NCI-H2029 treated with DMSO at 0.1 percent for 48 hours (cell line): Measurements from ENCODE around the gene CD22.
"Not testable (repeated sequence)": the region's sequence is repeated elsewhere in the genome, so short reads cannot be mapped to it uniquely, and the experiment has no call there.

ENCODE experiments used
- DNase-seq: peaks from one replicate; lab custom pipeline; 2025; lab: John Stamatoyannopoulos, UW

CD22 gene

GRCh38 chr19:35359395-35359794, 30.4 kb downstream of the CD22 start:
- not testable (repeated sequence) for DNase-seq

DNA sequence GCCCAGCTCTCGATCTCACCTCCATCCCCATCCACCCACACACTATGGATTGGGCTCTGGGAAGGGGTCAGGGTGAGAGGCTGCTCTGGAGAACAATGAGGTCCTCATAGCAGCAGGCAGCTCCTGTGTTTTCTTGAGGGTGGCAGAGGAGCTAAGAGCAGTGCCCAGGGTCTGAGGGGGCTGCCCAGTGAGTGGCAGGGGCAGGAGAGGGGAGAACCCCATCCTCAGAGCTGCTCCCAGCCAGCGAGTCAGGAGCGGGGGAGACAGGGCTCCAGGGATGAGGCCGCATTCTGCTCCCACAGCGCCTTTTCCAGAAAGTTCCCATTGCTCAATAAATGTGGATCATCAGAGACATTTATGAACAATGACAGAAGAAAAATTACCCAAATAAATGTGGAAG, 31.1 kb downstream of the CD22 start:
- not testable (repeated sequence) for DNase-seq

DNA sequence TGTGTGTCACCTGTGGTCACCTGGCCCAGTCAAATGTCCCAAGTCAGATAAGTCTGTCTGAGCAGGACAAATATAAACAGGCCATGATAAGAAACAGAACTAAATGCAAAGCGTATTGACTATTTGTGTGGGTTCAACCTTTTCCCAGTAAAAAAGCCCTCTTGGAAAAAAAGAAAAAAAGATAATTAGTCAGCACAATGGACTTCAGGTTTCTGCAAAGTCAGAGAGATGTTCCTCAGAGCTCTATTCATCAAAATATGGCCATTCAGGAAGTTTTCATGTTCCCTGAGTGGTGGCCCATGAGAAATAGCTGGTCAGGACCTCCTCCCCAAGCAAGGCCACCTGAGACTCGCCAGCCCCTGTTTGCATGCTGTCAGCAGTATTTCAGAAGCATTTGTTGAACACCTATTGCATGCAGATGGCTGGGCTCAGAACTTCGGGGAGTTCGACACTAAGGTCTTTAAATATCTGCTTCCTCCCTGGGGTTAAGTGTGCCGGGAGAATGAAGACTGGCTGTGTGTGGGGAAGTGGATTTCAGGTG, 32.0 kb downstream of the CD22 start:
- DNase-seq: no peak

DNA sequence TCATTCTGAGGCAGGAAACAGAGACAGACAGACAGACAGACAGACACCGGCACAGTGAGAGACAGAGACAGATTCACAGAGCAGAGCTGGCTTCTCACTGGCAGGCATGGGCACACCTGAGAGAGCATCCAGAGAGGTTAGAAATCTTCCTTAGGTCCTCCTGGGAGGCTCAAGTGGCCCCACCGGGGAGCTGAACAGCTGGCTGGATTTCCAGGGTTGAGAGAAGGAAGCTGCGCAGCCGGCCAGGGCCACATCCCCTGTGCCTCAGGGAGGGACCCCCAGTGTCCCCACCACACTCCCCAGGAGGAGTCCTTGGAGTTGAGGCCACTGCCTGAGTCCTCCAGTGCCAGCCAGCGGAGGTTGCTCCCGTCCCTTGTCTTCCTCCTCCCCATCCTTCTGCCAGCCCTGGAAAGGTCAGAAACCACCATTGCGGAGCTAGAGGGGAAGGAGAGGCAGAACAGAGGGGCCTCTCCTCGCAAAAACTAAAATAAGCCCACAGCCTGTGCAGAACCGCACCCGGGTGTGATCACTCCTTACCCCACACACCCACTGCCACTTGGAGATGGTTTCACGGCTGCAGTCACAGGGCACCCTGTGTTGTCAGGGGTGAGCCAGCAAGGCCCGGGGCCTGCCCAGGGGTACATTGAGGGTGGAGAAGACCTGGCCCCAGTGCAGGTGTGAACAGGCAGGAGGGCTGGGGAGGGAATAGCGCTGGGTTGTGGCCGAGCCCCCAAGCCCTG, 33.4 kb downstream of the CD22 start:
- no peak for DNase-seq

DNA sequence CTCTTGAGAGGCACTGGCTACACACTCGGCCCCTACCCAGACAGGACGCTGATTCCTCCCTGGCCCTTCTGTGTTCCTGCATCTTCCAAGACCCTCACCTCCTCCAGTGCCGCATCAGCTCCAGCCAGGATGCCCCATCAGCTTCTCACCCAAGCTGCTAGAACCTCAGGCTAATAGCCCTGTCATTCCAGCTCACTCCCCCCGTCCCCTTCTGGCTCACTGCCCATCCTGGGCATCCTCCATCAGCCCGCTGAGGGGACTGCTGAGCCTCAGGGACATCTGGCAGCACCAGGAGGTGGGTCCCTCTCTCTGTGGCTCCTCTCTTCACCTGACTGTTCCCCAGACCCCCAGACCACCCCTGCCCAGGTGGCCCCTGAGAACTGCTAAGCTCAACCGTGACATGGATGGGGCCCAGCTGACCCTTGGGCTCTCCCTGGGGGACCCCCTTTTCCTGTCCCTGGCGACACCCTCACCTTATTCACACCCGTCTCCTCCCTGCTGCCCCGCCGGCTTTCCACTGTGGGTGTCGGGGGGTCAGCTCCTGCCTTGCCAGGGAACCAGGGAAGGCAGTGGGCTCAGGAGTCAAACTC, 34.1 kb downstream of the CD22 start:
- no peak for DNase-seq

GRCh38 chr19:35363711-35364425, 34.9 kb downstream of the CD22 start:
- DNase-seq: no peak

- no peak for DNase-seq
Observed at GRCh38 chr19:35365303-35365702, 36.3 kb downstream of the CD22 start.

- DNase-seq: no peak
Observed at GRCh38 chr19:35368378-35368777, 39.4 kb downstream of the CD22 start.

GRCh38 chr19:35369522-35369921, 40.5 kb downstream of the CD22 start:
- no peak for DNase-seq

GRCh38 chr19:35370722-35371121, 41.7 kb downstream of the CD22 start, which contains the start of gene GPR42:
Gene GPR42, plus strand, starts transcription at chr19:35371068. Its CDS starts 292 bp downstream, at chr19:35371360.
- no peak for DNase-seq

DNA sequence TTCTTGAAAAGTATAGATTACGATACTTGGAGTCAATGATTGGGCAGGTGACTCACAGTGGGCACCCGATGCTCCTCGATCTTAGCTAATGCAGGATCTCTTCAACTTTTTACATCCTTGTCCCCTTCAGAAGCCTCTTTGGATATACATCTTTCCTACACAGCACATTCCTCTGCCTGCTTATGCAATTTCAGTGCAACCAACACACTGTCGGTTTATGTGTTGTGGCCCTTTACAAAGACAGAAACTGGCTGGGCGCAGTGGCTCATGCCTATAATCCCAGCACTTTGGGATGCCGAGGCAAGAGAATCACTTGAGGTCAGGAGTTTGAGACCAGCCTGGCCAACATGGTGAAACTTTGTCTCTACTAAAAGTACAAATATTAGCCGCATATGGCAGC, 44.5 kb downstream of the CD22 start:
- no peak for DNase-seq

DNA sequence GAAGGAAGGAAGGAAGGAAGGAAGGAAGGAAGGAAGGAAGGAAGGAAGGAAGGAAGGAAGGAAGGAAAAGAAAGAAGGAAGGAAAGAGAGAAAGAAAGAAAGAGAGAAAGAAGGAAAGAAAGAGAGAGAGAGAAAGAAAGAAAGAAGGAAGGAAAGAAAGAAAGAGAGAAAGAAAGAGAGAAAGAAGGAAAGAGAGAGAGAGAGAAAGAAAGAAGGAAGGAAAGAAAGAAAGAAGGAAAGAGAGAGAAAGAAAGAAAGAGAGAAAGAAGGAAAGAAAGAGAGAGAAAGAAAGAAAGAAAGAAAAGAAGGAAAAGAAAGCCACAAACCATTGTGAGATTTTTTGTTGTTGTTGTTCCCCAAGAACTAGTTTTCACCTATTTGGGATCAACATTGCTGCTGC, 45.0 kb downstream of the CD22 start:
- not testable (repeated sequence) for DNase-seq

DNA sequence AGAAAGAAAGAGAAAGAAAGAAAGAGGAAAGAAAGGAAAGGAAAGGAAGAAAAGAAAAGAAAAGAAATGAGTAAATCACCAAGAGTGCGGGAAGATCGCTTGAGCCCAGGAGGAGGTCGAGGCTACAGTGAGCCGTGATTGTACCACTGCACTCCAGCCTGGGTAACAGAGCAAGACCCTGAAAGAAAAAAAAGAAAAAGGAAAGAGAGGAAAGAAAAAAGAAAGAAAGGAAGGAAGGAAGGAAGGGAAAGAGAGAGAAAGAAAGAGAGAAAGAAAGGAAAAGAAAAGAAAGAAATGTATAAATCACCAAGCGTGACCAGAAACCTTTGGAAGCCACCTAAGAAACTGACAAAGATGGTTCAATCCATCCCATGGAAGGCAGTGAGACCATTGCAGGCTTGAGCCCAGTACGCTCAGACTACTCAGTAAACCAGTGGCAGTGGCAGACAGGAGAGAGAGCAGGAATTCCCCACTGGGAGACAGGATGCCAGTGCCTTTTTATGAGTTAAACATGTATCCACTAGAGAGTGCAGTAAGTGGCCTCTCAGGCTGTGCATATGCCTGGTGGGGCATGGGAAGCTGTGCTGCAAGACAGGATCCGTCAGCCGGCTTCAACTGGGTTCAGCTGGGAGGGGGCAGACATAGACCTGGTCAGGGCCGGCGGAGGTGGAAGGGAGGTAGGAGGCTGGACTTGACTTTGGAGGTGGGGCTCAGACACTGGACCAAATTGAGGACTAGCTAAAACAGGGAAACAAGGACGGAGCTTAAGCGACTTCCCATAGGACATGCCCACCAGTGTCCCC, 46.7 kb downstream of the CD22 start:
- DNase-seq: no peak

DNA sequence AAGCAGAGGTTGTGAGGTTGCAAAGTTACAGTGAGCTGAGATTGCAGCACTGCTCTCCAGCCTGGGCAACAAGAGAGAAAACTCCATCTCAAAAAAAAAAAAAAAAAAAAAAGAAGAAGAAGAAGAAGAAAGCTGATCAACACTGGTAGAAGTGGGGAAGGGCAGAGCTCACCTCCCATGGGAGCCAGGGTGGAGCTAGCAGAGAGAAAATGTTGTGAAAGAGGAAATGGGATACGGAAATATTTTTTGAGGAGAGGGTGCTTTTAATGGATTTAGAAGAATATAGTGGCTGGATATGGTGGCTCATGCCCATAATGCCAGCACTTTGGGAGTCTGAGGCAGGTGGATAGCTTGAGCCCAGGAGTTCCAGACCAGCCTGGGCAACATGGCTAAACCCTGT, 48.7 kb downstream of the CD22 start:
- no peak for DNase-seq

GRCh38 chr19:35378356-35378755, 49.4 kb downstream of the CD22 start:
- no peak for DNase-seq

- not testable (repeated sequence) for DNase-seq
Observed at GRCh38 chr19:35379545-35379944, 50.6 kb downstream of the CD22 start.

GRCh38 chr19:35379992-35380391, 51.0 kb downstream of the CD22 start:
- DNase-seq: no peak

DNA sequence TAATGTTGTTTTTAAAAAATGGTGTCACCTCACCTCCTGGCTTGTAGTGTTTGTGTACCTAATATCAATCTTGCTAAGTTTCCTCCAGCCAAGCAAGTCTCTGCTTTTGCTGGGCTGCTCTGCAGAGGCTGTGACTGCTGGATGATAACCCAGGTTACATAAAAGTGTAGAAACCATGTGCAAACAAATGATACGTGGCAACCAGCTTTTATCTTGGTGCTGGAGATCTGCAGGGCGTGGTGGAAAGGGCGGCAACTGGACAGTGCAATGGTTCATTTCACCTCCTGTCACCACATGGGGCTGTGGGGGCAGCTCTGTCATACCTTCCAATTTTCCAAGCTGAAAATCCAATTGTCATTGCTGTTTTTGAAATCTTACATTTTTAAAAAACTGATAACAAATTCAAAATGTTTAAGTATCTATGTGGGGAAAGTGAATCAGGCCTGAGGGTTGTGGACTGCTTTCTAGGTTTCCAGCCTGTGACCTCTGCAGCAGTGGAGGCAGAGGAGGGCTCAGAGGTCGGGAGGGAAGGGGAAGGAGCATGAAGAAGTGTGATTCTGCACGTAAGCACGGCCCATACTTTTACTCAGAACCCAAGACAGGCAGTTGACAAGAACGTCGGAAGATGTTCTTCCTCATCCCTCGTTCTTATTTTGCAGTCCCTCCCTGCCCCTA, 51.6 kb downstream of the CD22 start:
- no peak for DNase-seq

DNA sequence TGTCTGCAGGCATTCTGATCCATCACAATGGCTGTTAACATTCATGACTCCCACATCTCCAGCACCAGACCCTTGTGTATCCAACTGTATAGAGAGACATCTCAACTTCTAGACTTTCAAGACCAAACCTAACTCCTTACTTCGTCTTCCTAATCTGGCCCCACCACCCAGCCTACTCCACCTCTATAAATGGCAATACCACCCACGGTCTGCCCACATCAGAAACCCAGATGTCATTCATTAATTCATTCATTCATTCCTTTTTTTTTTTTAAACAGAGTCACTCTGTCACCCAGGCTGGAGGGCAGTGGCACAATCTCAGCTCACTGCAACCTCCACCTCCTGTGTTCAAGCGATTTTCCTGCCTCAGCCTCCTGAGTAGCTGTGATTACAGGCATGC, 52.3 kb downstream of the CD22 start:
- no peak for DNase-seq

DNA sequence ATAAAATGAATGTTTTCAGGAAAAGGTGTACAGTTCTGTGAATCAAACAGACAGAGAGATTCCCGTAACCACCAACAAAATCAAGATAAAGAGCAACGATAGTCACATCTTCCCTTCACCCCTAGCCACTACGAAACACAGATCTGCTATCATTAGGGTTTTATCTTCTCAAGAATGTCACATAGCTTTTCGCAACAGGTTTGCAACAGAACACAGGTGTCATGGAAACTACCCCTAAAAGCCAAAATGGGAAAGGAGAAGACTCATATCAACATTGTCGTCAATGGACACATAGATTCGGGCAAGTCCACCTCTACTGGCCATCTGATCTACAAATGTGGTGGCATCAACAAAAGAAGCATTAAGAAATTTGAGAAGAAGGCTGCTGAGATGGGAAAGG, 52.9 kb downstream of the CD22 start:
- DNase-seq: no peak

DNA sequence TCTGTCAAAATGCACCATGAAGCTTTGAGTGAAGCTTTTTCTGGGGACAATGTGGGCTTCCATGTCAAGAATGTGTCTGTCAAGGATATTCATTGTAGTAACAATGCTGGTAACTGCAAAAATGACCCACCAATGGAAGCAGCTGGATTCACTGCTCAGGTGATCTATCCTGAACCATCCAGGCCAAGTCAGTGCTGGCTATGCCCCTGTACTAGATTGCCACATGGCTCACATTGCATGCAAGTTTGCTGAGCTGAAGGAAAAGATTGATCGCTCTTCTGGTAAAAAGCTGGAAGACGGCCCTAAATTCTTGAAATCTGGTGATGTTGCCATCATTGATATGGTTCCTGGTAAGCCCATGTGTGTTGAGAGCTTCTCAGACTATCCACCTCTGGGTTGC, 54.5 kb downstream of the CD22 start:
- no peak for DNase-seq
